Non-pigmented ciliary epithelial cell (primary cell): Measurements from ENCODE around the gene FCRL5.
"Not testable (repeated sequence)": the region's sequence is repeated elsewhere in the genome, so short reads cannot be mapped to it uniquely, and the experiment has no call there.

Experiments used
- DNase-seq: peaks from one replicate; pipeline ENCODE4 v3.0.0-alpha.2; 2010; ENCODE audit warnings: low read depth

The FCRL5 gene

DNA sequence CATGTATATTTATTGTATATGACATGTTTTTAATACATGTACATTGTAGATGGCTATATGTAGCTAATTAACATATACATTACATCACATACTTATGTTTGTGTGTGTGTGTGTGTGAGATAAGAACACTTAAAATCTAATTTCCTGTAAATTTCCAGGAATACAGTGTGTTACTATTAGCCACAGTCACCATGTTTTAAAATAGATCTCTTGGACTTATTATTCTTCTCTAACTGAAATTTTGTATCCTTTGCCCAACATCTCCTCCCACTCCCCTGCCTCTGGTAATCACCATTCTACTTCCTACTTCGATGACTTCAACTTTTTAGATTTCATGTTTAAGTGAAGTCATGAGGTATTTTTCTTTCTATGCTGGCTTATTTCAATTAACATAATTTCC is 64.8 kb downstream of the FCRL5 start:
- no peak for DNase-seq

GRCh38 chr1:157487096-157487495 is 65.2 kb downstream of the FCRL5 start:
- DNase-seq = no peak

DNA sequence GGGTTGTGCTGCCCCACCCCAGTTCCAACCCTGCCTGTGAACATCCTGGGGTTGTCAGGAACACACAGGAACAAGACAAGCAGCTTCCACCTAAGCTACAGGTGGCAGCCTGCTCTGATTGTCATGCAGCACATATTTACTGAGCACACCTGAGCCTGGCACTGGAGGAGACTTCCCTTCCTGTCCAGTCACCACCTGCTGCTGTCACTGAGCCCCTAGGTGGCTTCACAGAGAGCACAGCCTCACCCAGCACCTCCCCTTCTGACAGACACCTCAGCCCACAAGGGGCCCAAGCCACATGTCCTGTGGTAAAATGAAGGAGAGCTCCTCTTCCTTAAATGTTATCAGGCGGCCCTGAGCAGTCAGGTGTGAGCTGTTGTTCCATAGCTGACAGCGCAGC is 65.9 kb downstream of the FCRL5 start:
- not testable (repeated sequence) for DNase-seq

DNA sequence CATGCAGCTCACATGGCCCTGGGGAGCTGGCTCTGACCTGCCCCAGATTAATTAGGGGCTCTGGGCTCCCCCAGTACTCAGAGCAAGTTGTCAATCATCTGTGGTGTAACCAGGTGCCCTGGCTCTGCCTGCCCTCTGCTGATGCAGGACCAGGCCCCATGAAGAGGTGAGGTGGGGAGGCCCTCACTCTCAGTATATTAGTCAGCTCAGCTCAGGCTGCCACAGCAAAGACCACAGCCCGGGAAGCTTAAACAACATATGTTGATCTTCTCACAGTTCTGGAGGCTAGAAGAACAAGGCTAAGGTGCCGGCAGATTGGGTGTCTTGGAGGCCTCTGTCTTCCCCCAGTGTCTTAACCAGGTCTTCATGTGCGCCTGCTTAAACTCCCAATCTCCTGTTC is 66.5 kb downstream of the FCRL5 start:
- DNase-seq = no peak

- no peak for DNase-seq
These were observed 67.7 kb downstream of the FCRL5 start for GRCh38 chr1:157484573-157484972.

DNA sequence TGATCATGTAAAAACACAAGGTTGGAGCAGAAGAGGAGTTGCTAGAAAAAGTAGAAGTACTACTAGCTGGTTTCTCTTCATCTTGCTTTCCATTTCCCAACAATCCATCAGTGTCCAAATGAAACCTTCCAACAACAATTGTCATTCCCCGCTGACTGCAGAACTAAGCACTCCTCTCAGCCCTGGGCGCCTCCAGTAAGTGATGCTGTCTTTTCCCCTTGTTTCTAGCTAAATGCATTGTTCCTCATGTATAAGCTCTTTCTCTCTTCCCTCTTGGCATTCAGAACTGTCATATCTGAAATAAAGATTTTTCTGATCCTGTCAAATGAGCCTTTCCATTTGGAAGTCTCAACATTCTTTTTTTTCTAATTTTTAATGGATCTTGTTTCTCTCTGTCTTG is 68.7 kb downstream of the FCRL5 start:
- no peak for DNase-seq

DNA sequence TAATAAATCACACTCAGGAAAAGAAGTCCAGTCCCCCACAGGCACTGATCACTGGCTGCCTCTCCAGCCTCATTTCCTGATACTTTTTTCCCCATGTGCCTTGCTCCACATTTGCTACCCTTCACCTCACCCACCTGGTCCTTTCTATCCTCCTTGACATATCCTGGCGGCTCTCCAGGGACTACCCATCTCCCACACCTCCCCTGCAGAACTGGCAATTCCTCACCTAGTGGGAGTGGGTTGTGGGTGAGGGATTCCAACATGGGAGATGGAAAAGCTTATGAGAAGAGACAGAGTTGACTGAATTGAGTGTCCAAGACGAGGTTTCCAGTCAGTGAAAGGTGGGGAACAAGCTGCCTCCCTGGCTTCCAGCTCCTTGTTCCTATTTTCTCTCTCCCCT is 69.6 kb downstream of the FCRL5 start:
- no peak for DNase-seq

DNA sequence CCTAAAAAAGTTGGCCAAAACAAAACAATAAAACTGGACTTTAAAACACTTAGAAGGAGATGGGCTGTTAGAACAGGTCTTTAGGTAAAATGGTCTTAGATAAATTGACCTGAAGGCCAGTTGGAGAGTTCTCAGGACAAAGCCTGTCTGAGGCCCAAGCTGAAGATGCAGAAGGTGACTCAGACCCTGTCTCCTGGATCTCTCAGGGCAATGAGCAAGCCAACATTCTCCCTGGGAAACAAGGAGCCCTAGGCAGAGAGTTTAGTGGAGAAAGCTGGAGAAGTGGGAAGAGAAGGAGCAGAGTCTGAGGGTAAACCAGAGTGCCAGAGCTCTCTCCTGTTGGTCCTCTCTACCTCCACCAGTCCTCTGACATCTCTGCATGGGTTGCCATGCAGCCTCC is 70.1 kb downstream of the FCRL5 start:
- DNase-seq = no peak

GRCh38 chr1:157478030-157478429 is 74.3 kb downstream of the FCRL5 start:
- DNase-seq = no peak

GRCh38 chr1:157477419-157477818 is 74.9 kb downstream of the FCRL5 start:
- DNase-seq = no peak

GRCh38 chr1:157472959-157473358 is 79.4 kb downstream of the FCRL5 start:
- DNase-seq = no peak

DNA sequence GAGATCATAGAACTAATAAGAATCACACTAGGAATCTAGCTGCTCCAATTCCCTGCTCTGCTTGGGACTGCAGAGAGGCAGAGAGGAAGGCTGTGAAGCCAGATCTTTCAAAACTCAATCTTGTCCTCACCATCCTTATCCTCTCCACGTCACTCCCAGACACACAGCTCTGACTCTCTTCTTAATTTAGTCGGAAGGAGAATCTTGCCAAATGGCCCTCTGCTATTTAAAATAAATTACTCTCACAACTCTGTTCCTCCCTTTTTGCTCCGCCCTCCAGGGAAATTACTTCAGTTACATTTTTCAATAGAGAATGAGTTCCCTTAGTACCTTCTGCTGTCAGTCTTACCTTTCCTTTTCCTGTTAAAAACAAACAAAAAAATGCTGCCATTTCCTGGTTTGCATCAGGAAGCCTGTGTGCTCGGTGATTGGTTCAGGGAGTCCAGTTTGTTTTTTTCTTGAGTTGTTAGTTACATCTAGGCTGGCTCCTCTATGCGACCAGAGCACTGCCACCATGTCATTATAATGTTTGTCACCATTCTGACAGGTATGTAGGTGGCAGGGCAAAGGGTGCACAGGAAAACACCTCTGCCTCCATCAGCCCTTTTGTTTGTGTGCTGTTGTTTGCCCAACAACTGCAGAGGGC is 80.1 kb downstream of the FCRL5 start:
- DNase-seq = no peak

GRCh38 chr1:157471531-157471930 is 80.8 kb downstream of the FCRL5 start:
- no peak for DNase-seq

DNA sequence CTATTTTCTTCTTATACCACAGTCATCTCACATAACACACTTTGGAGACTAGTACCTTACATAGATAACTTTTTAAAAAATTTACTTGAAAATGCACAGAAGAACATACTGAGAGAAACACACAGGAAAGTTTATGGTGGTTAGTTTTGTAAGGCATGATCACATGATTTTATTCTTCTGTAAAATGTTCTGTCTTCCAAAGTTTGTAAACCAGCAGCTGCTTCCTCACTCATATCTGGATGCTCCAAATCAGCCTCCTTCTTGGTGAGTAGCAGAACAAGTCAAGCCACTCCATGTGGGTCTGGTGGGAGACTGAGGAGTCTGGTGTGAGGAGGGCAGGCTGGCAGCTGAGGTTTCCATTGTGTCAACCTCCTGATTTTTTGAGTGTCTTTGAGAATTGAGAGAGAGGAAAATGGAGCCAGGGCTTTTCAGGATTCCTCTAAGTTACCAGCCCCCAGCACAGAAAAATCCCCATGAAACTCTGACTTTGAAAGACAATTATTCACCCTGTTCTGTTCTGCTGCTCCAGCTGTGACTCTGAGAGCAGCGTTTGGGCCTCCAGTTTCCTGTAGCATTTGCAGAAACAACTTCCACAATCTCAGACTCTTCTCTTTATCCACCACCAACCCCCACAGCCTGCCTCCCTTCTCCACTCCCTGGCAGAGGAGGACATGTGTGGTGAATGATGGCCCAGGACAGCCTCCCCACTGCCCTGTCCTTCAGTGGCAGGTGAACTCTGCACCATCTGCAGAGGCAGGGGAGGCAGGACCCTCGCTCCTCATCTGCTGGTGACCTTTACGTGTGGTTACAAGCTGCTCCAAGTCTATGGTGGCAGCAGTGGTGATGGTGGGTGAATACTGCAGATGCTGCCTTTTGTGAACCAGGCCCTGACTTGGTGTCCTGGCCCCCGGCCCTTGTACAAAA is 82.3 kb downstream of the FCRL5 start:
- no peak for DNase-seq

DNA sequence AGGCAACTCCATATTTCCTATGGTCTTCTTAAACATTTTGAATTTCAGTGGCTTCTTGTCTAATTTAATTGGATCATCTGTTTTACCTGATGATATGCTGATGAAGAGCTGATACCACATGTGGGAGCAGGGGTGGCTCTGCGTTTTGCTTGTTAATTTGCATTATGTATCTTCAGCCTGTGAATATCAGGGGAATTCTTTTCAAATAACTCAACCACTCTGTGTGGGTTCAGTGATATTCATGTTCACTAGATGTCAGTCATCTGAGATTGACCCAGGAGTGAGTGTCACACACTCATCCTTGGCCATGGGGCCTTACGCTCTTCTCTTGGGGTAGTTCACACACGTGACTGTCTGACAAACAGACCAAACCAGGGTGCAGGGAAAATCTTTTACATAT is 83.0 kb downstream of the FCRL5 start:
- no peak for DNase-seq

GRCh38 chr1:157466011-157466410 is 86.3 kb downstream of the FCRL5 start:
- DNase-seq = no peak
